GM18511 (cell line): ENCODE measurements around the gene EPX.

Experiments used
- ATAC-seq: cut with Tn5 transposase; IDR thresholded peaks from one replicate; pipeline ENCODE4 v1.9.1; 2021; ENCODE audit warnings: mild to moderate bottlenecking, moderate library complexity; ENCODE audit not compliant: unreplicated experiment

EPX gene

GRCh38 chr17:58224315-58224714 is 31.8 kb downstream of the EPX start:
- ATAC-seq = no peak

GRCh38 chr17:58227733-58228132 is 35.2 kb downstream of the EPX start:
- ATAC-seq = no peak

DNA sequence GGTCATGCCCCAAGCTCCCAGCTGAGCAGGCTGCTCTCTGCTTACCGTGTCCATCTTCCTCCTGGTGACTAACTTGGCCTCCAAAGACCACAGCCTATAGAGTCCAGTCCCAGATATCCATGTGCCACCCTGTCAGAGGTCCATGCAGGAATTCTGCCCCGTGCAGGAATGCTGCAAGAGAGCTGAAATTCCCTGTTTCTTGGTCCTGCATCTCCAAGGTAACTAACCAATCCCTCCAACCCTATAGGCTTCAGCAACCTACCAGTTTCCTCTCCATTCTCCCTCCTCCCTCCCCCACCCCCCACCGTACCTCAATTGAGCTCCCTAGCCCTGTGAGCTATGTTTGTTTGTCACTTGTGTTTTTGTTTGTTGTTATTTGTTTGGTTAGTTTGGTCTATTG is 36.2 kb downstream of the EPX start:
- no peak for ATAC-seq

- ATAC-seq = no peak
Measured at GRCh38 chr17:58229384-58229783, 36.9 kb downstream of the EPX start.

DNA sequence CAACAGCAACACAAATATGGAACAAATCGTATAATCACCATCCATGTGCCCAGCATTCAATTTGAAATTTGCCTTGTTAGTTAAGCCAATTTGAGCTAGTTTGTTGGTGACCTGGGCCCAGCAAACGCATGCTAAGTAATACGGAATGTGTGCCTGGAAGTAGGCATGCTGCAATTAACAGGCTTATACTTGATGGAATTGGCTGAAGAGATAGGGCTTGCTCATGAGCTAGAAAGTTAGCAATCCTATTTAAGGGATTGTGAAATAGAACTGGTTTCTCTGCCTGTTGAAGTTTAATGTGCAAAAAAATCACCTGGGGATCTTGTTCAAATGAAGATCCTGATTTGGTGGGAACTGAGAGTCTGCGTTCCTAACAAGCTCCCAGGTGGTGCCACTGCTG is 37.4 kb downstream of the EPX start:
- no peak for ATAC-seq

DNA sequence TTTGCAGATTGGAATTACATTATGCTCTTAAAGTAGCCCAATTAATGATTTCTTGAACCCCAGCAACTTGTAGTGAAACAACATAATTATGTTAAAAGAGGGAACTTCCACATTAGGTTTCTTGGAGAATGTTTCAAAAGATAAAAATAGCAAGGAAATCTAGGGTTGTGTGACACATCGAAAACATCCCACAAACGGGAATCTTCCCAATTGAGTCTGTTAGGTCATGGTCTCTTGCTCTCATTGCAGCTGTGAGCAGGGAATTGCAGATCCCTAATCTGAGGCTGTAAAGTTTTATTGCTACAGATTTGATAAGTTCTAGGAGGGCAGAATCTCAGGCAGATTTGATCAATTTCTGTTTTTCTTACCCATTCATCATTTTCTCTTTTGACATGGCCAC is 39.1 kb downstream of the EPX start:
- no peak for ATAC-seq

DNA sequence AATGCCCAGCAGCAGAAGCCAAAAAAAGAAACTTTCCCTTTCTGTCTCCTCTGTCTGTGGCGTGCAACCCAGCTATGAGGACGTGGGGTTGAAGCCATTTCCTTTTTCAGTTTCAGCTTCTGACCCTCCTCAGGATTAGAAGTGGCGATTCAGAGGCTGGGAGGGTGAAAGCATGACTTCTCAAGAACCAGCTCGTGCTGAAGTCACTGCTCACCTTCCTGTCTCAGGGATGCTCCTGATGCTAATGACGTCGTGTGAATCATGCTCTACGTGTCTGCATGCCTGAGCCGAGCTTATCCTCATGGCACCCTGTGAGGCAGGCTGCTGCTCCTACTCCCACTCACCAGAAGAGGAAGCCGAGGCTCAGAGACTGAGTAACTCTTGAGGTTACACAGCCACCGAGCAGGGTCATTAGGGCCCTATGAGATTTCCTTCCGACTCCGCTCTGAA is 40.2 kb downstream of the EPX start:
- peak; percentile 86 for ATAC-seq

DNA sequence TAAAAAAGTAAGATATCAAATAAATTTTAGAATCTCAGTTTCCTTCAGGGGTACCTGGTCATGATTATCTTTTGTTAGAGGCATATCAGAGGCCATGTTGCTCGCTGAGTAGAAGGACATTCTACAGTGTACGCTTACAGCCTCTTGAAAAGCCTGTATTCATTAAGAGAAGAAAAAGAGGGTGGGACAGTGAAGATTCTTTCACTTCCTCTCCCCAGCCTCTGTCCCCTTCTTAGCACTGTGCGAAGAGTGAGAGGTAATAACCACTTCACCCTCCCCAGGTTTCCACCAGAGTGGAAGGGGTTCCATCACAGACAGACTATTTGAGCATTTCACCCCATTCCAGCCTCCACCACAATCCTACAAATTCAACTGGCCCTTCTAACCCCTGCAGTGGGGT is 41.0 kb downstream of the EPX start:
- ATAC-seq = peak; percentile 79

GRCh38 chr17:58234512-58234911 is 42.0 kb downstream of the EPX start:
- ATAC-seq = no peak

DNA sequence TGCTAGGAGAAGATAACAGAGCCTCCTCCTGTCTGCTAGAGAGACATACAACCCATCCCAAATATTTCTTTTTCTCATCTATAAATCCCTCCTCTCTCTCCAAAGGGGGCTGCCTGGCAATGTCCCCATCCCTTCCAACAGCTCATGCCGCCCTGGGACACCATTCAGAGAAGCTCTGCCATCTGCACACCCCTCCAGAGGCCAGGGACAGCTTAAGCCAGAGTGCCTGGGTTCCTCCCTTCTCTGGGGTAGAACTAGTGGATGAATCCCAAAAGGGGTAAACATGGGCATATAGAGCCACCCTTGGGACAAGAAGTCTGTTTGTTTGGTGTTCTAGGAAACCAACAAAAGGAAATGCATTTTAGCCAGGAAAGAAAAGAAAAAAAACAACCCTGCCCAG is 43.3 kb downstream of the EPX start:
- ATAC-seq = no peak

GRCh38 chr17:58236394-58236793 is 43.9 kb downstream of the EPX start:
- ATAC-seq = no peak

DNA sequence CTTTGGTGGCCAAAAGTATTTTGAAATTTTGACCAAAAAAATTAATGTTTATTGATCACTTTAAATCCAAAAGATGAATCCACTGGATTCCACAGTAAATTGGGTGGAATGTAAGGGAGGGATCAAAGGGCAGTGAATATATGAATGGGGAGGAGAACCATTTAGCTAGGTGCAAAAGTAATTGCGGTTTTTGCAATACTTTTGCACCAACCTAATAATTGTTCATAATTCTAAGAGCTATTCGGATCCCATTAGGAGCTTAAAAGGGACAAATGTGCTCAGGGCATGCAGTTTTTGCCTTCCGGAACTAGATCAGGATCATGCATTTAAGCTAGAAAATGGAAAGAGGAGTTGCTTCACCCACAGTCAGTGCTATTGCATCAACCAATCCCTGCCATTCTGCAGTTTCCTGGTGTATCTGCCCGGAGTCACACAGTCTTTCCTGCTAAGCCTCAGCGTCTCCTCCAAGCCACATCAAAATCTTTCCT is 45.7 kb downstream of the EPX start, which contains the start of gene LPO:
Gene LPO, plus strand, starts transcription at position 438 of the 488 bp plus-strand sequence. CDS start 4,396 bp downstream, outside the sequence.
- no peak for ATAC-seq

GRCh38 chr17:58239987-58240386 is 47.5 kb downstream of the EPX start:
- ATAC-seq = no peak

DNA sequence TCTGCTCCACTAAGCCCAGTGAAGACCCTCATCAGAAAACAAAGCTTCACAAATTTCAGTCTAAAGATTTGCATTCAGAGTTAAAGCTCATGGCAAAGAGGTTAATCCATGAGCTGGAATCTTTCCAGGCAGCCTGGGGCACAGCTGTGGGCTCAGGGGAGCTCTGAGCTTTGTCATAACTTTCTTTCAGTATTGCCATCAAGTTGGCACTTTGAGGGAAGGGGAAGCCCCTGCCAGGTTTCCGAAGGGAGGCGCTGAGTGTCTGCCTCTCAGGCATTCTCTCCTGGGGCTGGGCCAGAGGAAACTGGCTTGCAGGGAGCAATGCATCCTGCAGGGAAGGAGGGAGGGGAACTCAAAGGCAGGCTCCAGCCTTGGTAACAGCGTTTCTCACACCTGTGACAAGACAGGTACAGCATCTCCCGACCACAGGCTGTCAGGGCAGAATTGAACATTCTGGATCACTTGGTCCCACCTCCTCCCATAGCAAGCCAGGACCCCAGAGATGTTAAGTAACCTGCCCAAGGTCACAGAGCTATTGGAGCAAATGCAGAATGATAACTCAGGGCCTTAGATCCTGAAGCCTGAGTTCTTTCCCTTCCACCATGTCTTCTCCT is 49.8 kb downstream of the EPX start:
- no peak for ATAC-seq

DNA sequence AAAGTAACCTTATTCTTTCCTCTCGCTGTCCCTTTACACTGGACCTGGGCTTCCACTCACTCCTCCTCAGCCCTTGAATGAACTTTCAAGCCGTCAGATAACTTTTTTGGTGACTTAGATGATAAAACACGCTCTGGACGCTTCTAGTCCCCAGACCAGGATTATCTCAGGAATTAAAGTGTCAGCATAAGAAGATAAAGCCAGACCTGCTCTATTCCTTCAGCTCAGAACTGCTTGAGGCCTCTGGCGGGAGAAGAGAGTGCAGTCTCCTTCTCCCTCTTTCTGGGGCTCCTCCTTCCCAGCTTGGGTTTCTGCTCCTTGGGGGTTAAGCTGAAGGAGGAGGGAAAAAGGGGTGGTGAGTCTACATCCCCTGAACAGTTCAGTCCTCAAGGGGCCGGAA is 52.4 kb downstream of the EPX start:
- ATAC-seq = no peak

DNA sequence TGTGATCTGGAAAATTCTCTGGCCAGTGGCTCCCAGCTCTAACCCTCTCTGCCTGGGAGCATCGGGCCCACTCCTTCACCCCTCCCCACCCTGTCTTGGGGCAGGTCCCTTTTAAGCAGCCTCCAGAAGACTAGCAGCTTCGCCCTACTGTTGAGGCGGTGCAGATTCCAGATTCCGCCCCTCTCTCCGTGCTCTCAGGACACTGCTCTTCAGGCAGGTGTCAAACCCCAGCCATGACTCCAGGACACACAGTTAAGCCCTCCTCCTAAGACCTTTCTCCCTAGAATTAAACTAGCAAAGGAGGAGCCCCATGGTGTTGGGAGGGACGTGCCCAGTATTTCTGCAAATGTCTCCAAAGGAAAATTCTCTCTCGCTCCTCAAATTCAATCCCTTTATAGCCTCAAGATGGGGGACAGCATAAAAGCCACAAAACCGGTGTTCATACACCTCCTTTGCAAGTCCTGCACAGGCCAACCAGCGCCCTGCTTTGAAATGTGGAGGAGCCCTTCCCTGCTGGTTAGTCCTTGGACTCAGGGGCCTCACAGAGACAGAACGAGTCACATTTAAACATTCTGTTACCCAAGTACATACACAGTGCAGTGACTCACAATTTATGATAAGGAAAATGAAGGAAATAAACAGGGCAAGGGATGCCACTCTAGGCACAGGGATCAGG is 53.0 kb downstream of the EPX start:
- no peak for ATAC-seq

- no peak for ATAC-seq
Measured at GRCh38 chr17:58246104-58246740, 53.7 kb downstream of the EPX start.

DNA sequence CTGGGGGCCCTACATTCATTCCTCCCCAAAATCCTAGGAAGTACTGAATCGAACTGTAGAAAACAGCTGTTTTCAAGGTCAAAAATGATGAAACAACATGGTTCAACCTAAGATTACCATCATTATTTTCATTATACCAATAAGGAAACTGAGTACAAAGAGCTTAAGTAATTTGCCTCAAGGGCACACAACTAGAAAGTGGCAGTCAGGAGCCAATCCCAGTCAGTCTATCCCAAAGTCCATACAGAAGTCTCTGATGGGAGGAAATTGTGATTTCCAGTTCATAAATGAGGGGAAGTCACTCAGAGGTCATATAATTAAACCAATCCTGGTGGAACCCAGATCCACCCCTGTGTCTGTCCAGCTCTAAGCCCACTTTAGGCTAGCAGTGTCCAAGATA is 54.3 kb downstream of the EPX start:
- no peak for ATAC-seq

GRCh38 chr17:58247511-58248363 is 55.2 kb downstream of the EPX start:
- ATAC-seq = no peak

DNA sequence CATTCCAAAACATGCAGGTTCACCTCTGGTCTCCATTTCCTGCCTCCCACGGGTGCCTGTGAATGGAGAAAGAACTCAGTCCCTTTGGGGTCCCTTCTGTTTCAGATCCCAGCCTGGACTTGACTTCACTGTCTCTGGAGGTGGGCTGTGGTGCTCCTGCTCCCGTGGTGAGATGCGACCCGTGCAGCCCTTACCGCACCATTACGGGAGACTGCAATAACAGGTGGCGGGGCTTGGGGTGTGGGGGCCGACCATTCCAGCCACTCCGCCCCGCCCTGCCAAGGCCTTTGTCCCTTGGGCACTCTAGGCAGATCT is 56.4 kb downstream of the EPX start:
- ATAC-seq = no peak
